ENCODE data around the gene ZNFX1. TPM values are rescaled to one million over a fixed set of nuclear protein-coding genes. Genes with fewer than 3 reads are reported as not detected.
"Not testable (repeated sequence)": the region's sequence is repeated elsewhere in the genome, so short reads cannot be mapped to it uniquely, and the experiment has no call there.

The ZNFX1 gene
- total RNA-seq, 2 donors from 2014 or later, result 7.3 to 17.4 TPM

- no peak overlapping the region for H3K27ac ChIP-seq
Measured at GRCh38 chr20:49297605-49298530, 20.0 kb upstream of the ZNFX1 start.

GRCh38 chr20:49294002-49294654 is 16.3 kb upstream of the ZNFX1 start:
- H3K9me3 ChIP-seq; H3K27ac ChIP-seq; H3K4me1 ChIP-seq; DNase-seq; intact Hi-C loops (cut with DNase I); ATAC-seq; H3K4me3 ChIP-seq; H3K27me3 ChIP-seq: not testable (repeated sequence)
- 72 to 84% methylated on average over 16 of the region's 16 CpGs for WGBS, 2 donors
- peaks cover 7 to 11% of the 10 kb centered on the region in 2 donors for H3K36me3 ChIP-seq (replicated peaks in 1 of 2; ENCODE audit: insufficient read depth in 1 of 2, low read depth in 2 of 2)

More at GRCh38 chr20:49297605-49298530, 20.0 kb upstream of the ZNFX1 start:
- 78 to 84% methylated on average over 6 of the region's 6 CpGs for WGBS, 2 donors
- DNase-seq, result peak in 1 of 4 donors; percentile 32
- no peak for ATAC-seq
- Histone ChIP-seq H3K4me1 (no peaks in the 10 kb centered on the region), H3K9me3 (no peaks in the 10 kb centered on the region), H3K27me3 (no peaks in the 10 kb centered on the region), H3K4me3 (no peak overlapping the region), H3K36me3 (replicated peaks in 1 of 2; ENCODE audit: insufficient read depth in 1 of 2, low read depth in 2 of 2) (no peaks in the 10 kb centered on the region)
- intact Hi-C loops (cut with DNase I), result no loop called here
- TF ChIP-seq CTCF (IDR thresholded peaks at IDR 0.05) (no peak), POLR2A (IDR thresholded peaks at IDR 0.05) (no peak)

- H3K36me3 ChIP-seq (replicated peaks in 1 of 2; ENCODE audit: insufficient read depth in 1 of 2, low read depth in 2 of 2), result peaks cover 7 to 15% of the 10 kb centered on the region in 2 donors
Measured at GRCh38 chr20:49293122-49293521, 15.3 kb upstream of the ZNFX1 start.

GRCh38 chr20:49292010-49292409 is 14.2 kb upstream of the ZNFX1 start:
- H3K36me3 ChIP-seq (replicated peaks in 1 of 2; ENCODE audit: insufficient read depth in 1 of 2, low read depth in 2 of 2), result peaks cover 15 to 22% of the 10 kb centered on the region in 2 donors
- no peak overlapping the region for H3K27ac ChIP-seq
- intact Hi-C loops (cut with DNase I), result no loop called here

More at GRCh38 chr20:49293122-49293521, 15.3 kb upstream of the ZNFX1 start:
- DNase-seq (no peak), ATAC-seq (no peak)
- no peak overlapping the region for H3K4me3 ChIP-seq
- no peaks in the 10 kb centered on the region for H3K9me3 ChIP-seq
- peaks cover 11% of the 10 kb centered on the region for H3K4me1 ChIP-seq
- intact Hi-C loops (cut with DNase I), result no loop called here
- no peak overlapping the region for H3K27ac ChIP-seq
- no peaks in the 10 kb centered on the region for H3K27me3 ChIP-seq
- 86 to 98% methylated on average over 6 of the region's 6 CpGs for WGBS, 2 donors
- TF ChIP-seq POLR2A (IDR thresholded peaks at IDR 0.05) (no peak), CTCF (IDR thresholded peaks at IDR 0.05) (no peak)

More at GRCh38 chr20:49292010-49292409, 14.2 kb upstream of the ZNFX1 start:
- Histone ChIP-seq H3K4me3 (no peak overlapping the region), H3K4me1 (peaks cover 11% of the 10 kb centered on the region), H3K27me3 (no peaks in the 10 kb centered on the region), H3K9me3 (peaks cover 0 to 5% (median 0%) of the 10 kb centered on the region in 3 donors)
- WGBS, 2 donors, result 62 to 65% methylated on average over 3 of the region's 3 CpGs
- TF ChIP-seq CTCF (IDR thresholded peaks at IDR 0.05), result no peak
- no peak for TF ChIP-seq POLR2A (IDR thresholded peaks at IDR 0.05)
- ATAC-seq, result no peak
- no peak for DNase-seq

Data from body of pancreas (tissue), 4 donors.